HEK293 (cell line): ENCODE data around the gene TLCD2.

Source experiments
- CTCF ChIA-PET: fragments of 350-600 bp; formaldehyde crosslinking; extraction: SDS; loops from one replicate; lab custom pipeline; 2021; ENCODE audit warnings: antibody characterized with exemption; lab: Yijun Ruan, JAX
- POLR2A ChIA-PET: fragments of 300-600 bp; formaldehyde crosslinking; extraction: SDS; loops from one replicate; lab custom pipeline; 2020; ENCODE audit warnings: antibody characterized with exemption, inconsistent platforms; lab: Yijun Ruan, JAX
- H3K27ac ChIP-seq: fragments of 200-500 bp; sonication (Bioruptor generic); 2 replicates; pipeline ENCODE4 v1.5.1; 2014; ENCODE audit warnings: low read depth, low read length, control low read depth, inconsistent platforms; ENCODE audit errors: extremely low read depth
- H3K36me3 ChIP-seq, 2 experiments: fragments of 200-500 bp in 1 of 2; sonication (Bioruptor generic) in 1 of 2; 1 replicate in 1 of 2; 2 replicates in 1 of 2; pipeline ENCODE4 v1.5.1; 2014 to 2017; ENCODE audit warnings: inconsistent platforms in 2 of 2, low read length in 2 of 2; ENCODE audit not compliant: control insufficient read depth in 2 of 2, insufficient read depth in 1 of 2
- H3K4me1 ChIP-seq: fragments of 200-500 bp; sonication (Bioruptor generic); 2 replicates; pipeline ENCODE4 v1.5.1; 2014; ENCODE audit warnings: mild to moderate bottlenecking, low read length, inconsistent platforms; ENCODE audit not compliant: control insufficient read depth, insufficient read depth
- H3K4me3 ChIP-seq: 2 replicates; pipeline ENCODE4 v1.5.1; 2011; ENCODE audit warnings: low read depth, mild to moderate bottlenecking, control low read depth, low read length, moderate library complexity
- H3K9me3 ChIP-seq: fragments of 200-500 bp; sonication (Bioruptor generic); 2 replicates; pipeline ENCODE4 v1.5.1; 2014; ENCODE audit warnings: low read depth, low read length, inconsistent platforms; ENCODE audit not compliant: control insufficient read depth, insufficient read depth
- MZF1 ChIP-seq: fragments of 450-650 bp; formaldehyde crosslinking; IDR thresholded peaks from 2 replicates; pipeline ENCODE4 v1.5.1; 2017; ENCODE audit warnings: missing biosample characterization, missing genetic modification characterization, borderline replicate concordance
- OSR2 ChIP-seq: fragments of 450-650 bp; formaldehyde crosslinking; IDR thresholded peaks from 2 replicates; pipeline ENCODE4 v1.5.1; 2016; ENCODE audit warnings: missing biosample characterization, missing genetic modification characterization
- SALL2 ChIP-seq: fragments of 450-650 bp; formaldehyde crosslinking; IDR thresholded peaks from 2 replicates; pipeline ENCODE4 v1.5.0; 2017; ENCODE audit warnings: missing biosample characterization, mild to moderate bottlenecking, missing genetic modification characterization, borderline replicate concordance
- TSHZ1 ChIP-seq: fragments of 450-650 bp; formaldehyde crosslinking; IDR thresholded peaks from 2 replicates; pipeline ENCODE4 v1.5.1; 2016; ENCODE audit warnings: missing biosample characterization, missing genetic modification characterization, borderline replicate concordance
- ZBTB11 ChIP-seq: fragments of 450-650 bp; formaldehyde crosslinking; conservative IDR thresholded peaks from 2 replicates; pipeline ENCODE4 v1.5.1; 2016; ENCODE audit warnings: low read depth, missing biosample characterization, missing genetic modification characterization
- ZIC2 ChIP-seq: fragments of 450-650 bp; formaldehyde crosslinking; IDR thresholded peaks from 2 replicates; pipeline ENCODE4 v1.5.1; 2016; ENCODE audit warnings: missing biosample characterization, missing genetic modification characterization
- ZNF211 ChIP-seq: fragments of 450-650 bp; formaldehyde crosslinking; IDR thresholded peaks from 2 replicates; pipeline ENCODE4 v1.5.1; 2016; ENCODE audit warnings: low read depth, missing biosample characterization, missing genetic modification characterization
- ZNF354C ChIP-seq: fragments of 450-650 bp; formaldehyde crosslinking; IDR thresholded peaks from 2 replicates; pipeline ENCODE4 v1.5.1; 2016; ENCODE audit warnings: missing biosample characterization, missing genetic modification characterization, low read depth, borderline replicate concordance
- ZNF404 ChIP-seq: fragments of 450-650 bp; formaldehyde crosslinking; IDR thresholded peaks from 2 replicates; pipeline ENCODE4 v1.5.1; 2017; ENCODE audit warnings: missing biosample characterization, missing genetic modification characterization
- ZNF530 ChIP-seq: fragments of 450-650 bp; formaldehyde crosslinking; IDR thresholded peaks from 2 replicates; pipeline ENCODE4 v1.5.1; 2016; ENCODE audit warnings: low read depth, missing biosample characterization, missing genetic modification characterization
- ZNF548 ChIP-seq: fragments of 450-650 bp; formaldehyde crosslinking; IDR thresholded peaks from 2 replicates; pipeline ENCODE4 v1.5.1; 2016; ENCODE audit warnings: missing biosample characterization, missing genetic modification characterization
- ZNF626 ChIP-seq: fragments of 450-650 bp; sonication (Bioruptor Pico); formaldehyde crosslinking; IDR thresholded peaks from 2 replicates; pipeline ENCODE4 v1.5.1; 2018; ENCODE audit warnings: missing biosample characterization, missing genetic modification characterization, inconsistent platforms
- ZNF654 ChIP-seq: fragments of 450-650 bp; formaldehyde crosslinking; IDR thresholded peaks from 2 replicates; pipeline ENCODE4 v1.5.1; 2016; ENCODE audit warnings: low read depth, missing biosample characterization, missing genetic modification characterization
- ZNF701 ChIP-seq: fragments of 450-650 bp; formaldehyde crosslinking; IDR thresholded peaks from 2 replicates; pipeline ENCODE4 v1.5.1; 2016; ENCODE audit warnings: missing biosample characterization, missing genetic modification characterization
- ZNF785 ChIP-seq: fragments of 450-650 bp; formaldehyde crosslinking; IDR thresholded peaks from 2 replicates; pipeline ENCODE4 v1.5.1; 2016; ENCODE audit warnings: missing biosample characterization, missing genetic modification characterization
- TF ChIP-seq, protein P1 (sequence below): sonication (generic); formaldehyde crosslinking; IDR thresholded peaks from 2 replicates; pipeline ENCODE4 v1.8.1; 2022; ENCODE audit warnings: mild to moderate bottlenecking, moderate library complexity, missing genetic modification reagents
- TF ChIP-seq, protein P2 (sequence below): fragments of 450-650 bp; formaldehyde crosslinking; IDR thresholded peaks from 2 replicates; pipeline ENCODE4 v1.5.1; 2016; ENCODE audit warnings: missing biosample characterization, missing genetic modification characterization

Gene TLCD2

GRCh38 chr17:1744551-1745512 is 34.7 kb upstream of the TLCD2 start:
- CTCF ChIA-PET = no interaction called here
- no peak overlapping the region for H3K27ac ChIP-seq
- TF ChIP-seq, protein P1, sequence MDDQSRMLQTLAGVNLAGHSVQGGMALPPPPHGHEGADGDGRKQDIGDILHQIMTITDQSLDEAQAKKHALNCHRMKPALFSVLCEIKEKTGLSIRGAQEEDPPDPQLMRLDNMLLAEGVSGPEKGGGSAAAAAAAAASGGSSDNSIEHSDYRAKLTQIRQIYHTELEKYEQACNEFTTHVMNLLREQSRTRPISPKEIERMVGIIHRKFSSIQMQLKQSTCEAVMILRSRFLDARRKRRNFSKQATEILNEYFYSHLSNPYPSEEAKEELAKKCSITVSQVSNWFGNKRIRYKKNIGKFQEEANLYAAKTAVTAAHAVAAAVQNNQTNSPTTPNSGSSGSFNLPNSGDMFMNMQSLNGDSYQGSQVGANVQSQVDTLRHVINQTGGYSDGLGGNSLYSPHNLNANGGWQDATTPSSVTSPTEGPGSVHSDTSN (CRISPR knock-in tag) = no peak
- TF ChIP-seq ZNF354C (tag by site-specific recombination) (no peak), ZNF211 (tag by site-specific recombination) (no peak), ZNF701 (tag by site-specific recombination) (no peak)
- H3K4me3 ChIP-seq = no peak overlapping the region
- no peaks in the 10 kb centered on the region for H3K9me3 ChIP-seq
- H3K4me1 ChIP-seq = no peaks in the 10 kb centered on the region
- POLR2A ChIA-PET = interaction anchor here (0.7 kb wide), 2 partner anchors 29 to 38 kb away, joined by 3 to 4 read pairs; no protein-coding TSS in a partner anchor
- no peaks in the 10 kb centered on the region for H3K36me3 ChIP-seq

DNA sequence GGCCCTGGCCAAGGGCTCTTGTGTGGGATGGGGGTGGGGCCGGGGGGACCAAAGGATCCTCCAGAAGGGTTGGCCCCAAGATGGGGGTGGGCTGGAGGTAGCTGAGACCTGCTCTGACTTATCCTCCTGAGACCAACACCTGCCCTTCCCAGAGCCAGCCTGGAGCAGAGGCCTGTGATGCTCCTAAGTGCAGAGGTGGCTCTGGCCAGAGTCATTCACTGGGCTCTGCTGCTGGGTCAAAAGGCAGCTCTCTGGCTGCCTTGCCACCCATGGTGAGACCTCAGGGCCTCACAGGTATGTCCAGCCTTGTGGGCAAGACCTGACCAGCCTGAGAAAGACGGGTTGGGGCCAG is 32.9 kb upstream of the TLCD2 start:
- Histone ChIP-seq H3K27ac (no peak overlapping the region), H3K9me3 (no peaks in the 10 kb centered on the region), H3K4me3 (no peak overlapping the region), H3K36me3 (peaks cover 0 to under 1% of the 10 kb centered on the region in 2 experiments; a peak in 1 of 3 replicates), H3K4me1 (no peaks in the 10 kb centered on the region)
- CTCF ChIA-PET = interaction anchor here (0.5 kb wide), 1 partner anchor 296 kb away, joined by 3 read pairs; no protein-coding TSS in a partner anchor
- POLR2A ChIA-PET = no interaction called here
- TF ChIP-seq, protein P2, sequence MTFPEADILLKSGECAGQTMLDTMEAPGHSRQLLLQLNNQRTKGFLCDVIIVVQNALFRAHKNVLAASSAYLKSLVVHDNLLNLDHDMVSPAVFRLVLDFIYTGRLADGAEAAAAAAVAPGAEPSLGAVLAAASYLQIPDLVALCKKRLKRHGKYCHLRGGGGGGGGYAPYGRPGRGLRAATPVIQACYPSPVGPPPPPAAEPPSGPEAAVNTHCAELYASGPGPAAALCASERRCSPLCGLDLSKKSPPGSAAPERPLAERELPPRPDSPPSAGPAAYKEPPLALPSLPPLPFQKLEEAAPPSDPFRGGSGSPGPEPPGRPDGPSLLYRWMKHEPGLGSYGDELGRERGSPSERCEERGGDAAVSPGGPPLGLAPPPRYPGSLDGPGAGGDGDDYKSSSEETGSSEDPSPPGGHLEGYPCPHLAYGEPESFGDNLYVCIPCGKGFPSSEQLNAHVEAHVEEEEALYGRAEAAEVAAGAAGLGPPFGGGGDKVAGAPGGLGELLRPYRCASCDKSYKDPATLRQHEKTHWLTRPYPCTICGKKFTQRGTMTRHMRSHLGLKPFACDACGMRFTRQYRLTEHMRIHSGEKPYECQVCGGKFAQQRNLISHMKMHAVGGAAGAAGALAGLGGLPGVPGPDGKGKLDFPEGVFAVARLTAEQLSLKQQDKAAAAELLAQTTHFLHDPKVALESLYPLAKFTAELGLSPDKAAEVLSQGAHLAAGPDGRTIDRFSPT (tag by site-specific recombination) = no peak
- TF ChIP-seq ZNF530 (no peak), ZIC2 (tag by site-specific recombination) (no peak), ZNF404 (tag by site-specific recombination) (no peak), SALL2 (tag by site-specific recombination) (no peak), ZNF654 (tag by site-specific recombination) (no peak), ZNF548 (tag by site-specific recombination) (no peak), MZF1 (no peak), ZBTB11 (no peak), TSHZ1 (tag by site-specific recombination) (no peak), ZNF626 (tag by site-specific recombination) (no peak), OSR2 (no peak), ZNF785 (tag by site-specific recombination) (no peak)
